Measurements from ENCODE around the gene DUSP23.

Gene DUSP23

DNA sequence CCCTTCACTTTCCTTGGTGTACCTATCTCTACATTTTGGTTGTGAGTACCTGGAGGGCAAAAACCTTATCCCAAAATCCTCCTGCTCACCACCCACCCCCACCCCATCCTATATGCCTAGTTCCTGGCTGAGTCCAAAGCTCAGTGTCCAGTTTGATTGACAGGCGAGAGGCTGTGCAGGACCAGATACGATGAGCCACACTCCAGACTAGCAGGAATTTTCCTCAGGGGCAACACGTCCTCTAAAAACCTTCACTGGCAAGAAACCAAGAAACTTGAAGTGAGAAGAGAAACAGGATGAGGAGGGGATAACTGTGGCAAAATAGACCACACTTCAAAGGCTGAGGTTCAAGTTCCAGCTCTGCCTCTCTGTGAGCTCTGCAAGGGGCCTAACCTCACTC, 44.8 kb downstream of the DUSP23 start:
- TF ChIP-seq, protein P1, sequence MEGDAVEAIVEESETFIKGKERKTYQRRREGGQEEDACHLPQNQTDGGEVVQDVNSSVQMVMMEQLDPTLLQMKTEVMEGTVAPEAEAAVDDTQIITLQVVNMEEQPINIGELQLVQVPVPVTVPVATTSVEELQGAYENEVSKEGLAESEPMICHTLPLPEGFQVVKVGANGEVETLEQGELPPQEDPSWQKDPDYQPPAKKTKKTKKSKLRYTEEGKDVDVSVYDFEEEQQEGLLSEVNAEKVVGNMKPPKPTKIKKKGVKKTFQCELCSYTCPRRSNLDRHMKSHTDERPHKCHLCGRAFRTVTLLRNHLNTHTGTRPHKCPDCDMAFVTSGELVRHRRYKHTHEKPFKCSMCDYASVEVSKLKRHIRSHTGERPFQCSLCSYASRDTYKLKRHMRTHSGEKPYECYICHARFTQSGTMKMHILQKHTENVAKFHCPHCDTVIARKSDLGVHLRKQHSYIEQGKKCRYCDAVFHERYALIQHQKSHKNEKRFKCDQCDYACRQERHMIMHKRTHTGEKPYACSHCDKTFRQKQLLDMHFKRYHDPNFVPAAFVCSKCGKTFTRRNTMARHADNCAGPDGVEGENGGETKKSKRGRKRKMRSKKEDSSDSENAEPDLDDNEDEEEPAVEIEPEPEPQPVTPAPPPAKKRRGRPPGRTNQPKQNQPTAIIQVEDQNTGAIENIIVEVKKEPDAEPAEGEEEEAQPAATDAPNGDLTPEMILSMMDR (IDR thresholded peaks at IDR 0.05; ENCODE audit: control insufficient read depth, insufficient read depth, low read depth, low read length, missing control alignments) = no peak
- H3K4me3 ChIP-seq (ENCODE audit: control insufficient read depth, low read depth, low read length) = no peak overlapping the region
- no peak for DNase-seq (ENCODE audit: low read depth)

DNA sequence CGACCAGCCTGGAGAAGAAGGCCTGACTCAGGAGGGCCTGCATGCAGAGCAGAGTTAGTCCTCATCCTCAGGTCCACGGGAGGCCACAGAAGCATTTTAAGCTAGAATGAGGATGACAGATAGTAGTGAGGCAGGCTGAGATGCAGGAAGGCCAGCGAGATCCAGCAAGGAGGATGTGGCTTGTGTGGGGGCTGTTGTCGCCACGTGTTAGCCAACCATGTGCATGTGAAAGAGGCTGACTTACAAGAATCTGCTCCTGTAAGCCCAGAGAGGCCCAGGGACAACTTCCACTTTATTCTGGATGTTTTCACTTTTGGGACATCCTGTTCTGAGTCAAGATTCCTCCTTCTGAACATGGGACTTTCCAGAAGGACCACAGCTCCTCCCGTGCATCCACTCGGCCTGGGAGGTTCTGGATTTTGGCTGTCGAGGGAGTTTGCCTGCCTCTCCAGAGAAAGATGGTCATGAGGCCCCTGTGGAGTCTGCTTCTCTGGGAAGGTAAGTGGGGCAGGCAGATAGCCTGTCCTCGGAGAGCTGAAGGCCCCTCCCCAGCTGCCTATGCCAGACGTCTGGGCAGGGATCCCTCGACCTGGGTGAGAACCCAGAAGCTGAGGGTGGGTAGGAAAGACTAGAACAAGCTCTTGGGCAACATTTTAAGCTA, 45.8 kb downstream of the DUSP23 start, which contains the start of gene SLAMF8:
Gene SLAMF8 (plus strand): TSS at position 433 of the 661 bp plus-strand sequence. CDS start 26 bp downstream, at position 459.
- DNase-seq (ENCODE audit: low read depth) = no peak
- TF ChIP-seq, protein P1 (IDR thresholded peaks at IDR 0.05; ENCODE audit: control insufficient read depth, insufficient read depth, low read depth, low read length, missing control alignments) = no peak
- H3K4me3 ChIP-seq (ENCODE audit: control insufficient read depth, low read depth, low read length) = no peak within 1 kb of the TSS

DNA sequence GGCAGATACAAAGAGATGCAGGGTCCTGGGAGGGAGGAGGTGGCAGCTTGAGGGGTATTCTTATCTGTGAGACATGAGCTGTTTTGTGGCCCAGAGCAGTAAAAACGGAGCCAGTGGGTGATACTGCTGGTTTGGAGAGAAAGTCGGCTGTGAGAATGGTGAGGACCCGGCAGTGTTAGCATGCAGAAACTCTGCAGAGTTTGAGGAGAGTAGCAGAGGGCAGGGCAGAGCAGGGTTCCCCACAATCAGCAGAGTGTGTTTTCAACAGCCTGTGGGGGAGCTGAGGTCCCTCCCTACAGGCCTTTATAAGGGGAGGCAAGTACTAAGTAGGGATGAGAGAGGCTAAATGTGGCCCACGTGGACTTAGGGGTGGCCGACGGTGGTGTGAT, 46.3 kb downstream of the DUSP23 start:
- TF ChIP-seq, protein P1 (IDR thresholded peaks at IDR 0.05; ENCODE audit: control insufficient read depth, insufficient read depth, low read depth, low read length, missing control alignments) = no peak
- H3K4me3 ChIP-seq (ENCODE audit: control insufficient read depth, low read depth, low read length) = no peak overlapping the region
- no peak for DNase-seq (ENCODE audit: low read depth)

DNA sequence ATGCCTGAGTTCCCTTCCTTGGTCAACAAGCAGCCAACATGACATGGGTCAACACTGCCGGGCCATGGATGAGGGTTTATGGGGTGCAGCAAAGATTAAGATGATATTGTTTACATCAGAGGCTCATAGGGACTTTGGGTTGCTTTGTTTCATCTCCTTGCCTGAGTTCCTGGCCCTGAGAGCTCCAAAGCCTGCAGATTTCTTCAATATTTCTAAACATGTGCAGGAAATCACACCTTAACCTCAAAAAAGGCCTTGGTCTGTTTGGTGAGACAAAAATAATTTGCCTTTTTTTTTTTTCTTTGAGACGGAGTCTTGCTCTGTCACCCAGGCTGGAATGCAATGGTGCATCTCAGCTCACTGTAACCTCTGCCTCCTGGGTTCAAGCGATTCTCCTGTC, 46.8 kb downstream of the DUSP23 start:
- H3K4me3 ChIP-seq (ENCODE audit: control insufficient read depth, low read depth, low read length) = no peak overlapping the region
- TF ChIP-seq, protein P1 (IDR thresholded peaks at IDR 0.05; ENCODE audit: control insufficient read depth, insufficient read depth, low read depth, low read length, missing control alignments) = no peak

GRCh38 chr1:159828176-159828575, 47.4 kb downstream of the DUSP23 start:
- no peak for DNase-seq (ENCODE audit: low read depth)
- no peak overlapping the region for H3K4me3 ChIP-seq (ENCODE audit: control insufficient read depth, low read depth, low read length)
- TF ChIP-seq, protein P1 (IDR thresholded peaks at IDR 0.05; ENCODE audit: control insufficient read depth, insufficient read depth, low read depth, low read length, missing control alignments) = no peak

More for the DNA sequence above, 46.8 kb downstream of the DUSP23 start:
- no peak for DNase-seq (ENCODE audit: low read depth)

DNA sequence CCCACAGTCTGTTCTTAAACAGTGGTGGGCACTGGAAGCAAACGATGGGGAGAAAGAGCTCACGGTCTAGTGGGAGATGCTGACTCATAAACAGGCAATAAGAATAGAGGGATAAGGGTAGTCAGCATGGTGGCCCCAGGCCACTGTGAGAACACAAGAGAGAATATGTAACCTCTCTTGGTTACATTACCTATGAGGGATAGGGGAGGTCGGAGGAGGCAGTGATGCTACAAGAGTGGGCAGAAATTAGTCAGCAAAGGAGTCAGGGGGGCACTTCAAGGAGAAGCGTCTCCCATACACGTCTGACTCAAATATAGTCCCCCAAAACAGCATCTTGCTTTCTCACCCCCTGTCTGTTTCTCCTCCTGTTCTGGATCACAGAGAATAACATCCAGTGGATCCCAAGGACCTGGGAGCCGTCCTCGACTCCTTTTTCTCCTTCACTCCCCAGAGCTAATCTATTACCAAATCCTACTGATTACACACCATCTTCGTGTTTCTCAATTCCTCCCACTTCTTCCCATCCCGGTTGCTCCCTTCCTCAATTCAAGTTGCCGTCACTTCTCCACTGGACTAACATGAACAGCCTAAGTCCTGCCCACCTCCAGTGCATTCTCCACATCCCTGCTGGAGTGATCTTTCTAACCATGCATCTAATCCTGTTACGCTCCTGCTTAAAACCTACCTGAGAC, 48.0 kb downstream of the DUSP23 start:
- TF ChIP-seq, protein P1 (IDR thresholded peaks at IDR 0.05; ENCODE audit: control insufficient read depth, insufficient read depth, low read depth, low read length, missing control alignments) = no peak
- no peak for DNase-seq (ENCODE audit: low read depth)
- no peak overlapping the region for H3K4me3 ChIP-seq (ENCODE audit: control insufficient read depth, low read depth, low read length)
